IPS DF 4.7 (cell line): Measurements from ENCODE around the gene ZBTB48.
A peak's percentile ranks its signal among the peaks of the same experiment; 100 is the strongest.

Experiments
- DNase-seq: peaks from one replicate; pipeline ENCODE4 v3.0.0-alpha.2; 2013; ENCODE audit warnings: low spot score; ENCODE audit errors: extremely low read depth

ZBTB48 gene

DNA sequence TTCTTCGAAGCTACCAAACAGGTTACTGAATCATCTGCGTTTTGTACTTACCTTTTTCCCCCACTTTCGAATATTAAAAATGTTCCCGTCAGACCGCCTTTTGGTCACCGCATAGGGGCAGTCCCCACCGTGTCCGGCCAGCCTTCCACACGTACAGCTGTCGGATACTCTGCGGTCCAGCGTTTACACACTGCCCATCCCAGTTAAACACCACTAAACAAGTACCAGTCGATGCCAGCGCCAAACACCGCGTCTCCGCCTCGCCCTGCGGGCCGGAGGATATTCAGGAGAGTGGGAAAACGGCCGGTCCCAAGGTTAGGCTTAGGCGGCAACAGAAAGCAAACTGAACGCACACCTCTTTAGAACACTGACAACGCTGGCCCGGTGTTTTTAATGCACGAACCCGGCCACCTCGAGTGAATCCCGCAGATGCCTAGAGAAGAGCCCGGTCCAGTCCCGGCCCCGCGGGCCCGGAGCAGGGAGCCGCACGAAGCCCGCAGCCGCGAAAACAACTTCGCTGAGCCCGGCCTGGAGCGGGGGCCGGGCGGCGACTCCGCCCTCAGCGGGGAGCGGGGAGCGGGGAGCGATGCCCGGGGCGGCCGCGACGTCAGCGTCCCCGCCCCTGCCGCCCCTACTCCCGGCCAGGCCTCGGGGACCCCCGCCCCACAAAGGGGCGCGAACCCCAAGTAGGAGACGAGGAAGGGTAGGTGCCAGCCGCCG lies 33.0 kb downstream of the ZBTB48 start:
- no peak for DNase-seq

DNA sequence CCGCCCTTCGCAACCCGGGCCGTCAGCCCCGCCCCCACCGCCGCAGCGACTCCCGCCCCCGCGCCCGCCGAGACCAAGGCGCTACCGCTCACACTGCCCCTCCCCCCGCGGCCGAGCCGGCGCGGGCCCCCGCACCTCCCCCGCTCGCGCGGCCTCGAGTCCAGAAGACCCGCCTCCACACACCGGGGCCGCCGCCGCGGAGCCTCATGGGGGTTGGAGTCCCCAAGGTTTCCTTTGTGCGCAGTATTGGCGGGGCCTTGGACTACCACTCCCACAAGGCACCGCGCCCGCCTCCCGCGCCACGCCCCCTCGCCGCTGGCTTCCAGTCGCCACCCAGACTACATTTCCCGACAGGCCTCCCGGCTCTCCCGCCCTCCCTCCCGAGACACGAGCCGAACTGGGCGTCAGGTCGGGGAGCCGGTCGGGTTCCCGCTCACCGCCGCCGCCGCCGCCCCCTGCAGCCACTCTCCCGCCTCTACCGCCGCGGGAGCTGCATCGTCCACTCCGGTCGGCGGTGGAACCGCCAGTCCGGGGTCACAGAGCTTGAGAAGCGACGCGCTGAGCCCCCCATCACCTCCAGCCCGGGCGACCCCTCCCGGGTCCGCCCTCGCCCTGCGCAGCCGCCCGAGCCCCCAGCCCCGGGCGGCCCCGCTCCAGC lies 33.7 kb downstream of the ZBTB48 start, which contains the start of gene PHF13:
Gene PHF13 (plus strand): TSS at position 371 of the 658 bp plus-strand sequence. CDS start 336 bp downstream, outside the sequence.
- DNase-seq, result peak; percentile 86

DNA sequence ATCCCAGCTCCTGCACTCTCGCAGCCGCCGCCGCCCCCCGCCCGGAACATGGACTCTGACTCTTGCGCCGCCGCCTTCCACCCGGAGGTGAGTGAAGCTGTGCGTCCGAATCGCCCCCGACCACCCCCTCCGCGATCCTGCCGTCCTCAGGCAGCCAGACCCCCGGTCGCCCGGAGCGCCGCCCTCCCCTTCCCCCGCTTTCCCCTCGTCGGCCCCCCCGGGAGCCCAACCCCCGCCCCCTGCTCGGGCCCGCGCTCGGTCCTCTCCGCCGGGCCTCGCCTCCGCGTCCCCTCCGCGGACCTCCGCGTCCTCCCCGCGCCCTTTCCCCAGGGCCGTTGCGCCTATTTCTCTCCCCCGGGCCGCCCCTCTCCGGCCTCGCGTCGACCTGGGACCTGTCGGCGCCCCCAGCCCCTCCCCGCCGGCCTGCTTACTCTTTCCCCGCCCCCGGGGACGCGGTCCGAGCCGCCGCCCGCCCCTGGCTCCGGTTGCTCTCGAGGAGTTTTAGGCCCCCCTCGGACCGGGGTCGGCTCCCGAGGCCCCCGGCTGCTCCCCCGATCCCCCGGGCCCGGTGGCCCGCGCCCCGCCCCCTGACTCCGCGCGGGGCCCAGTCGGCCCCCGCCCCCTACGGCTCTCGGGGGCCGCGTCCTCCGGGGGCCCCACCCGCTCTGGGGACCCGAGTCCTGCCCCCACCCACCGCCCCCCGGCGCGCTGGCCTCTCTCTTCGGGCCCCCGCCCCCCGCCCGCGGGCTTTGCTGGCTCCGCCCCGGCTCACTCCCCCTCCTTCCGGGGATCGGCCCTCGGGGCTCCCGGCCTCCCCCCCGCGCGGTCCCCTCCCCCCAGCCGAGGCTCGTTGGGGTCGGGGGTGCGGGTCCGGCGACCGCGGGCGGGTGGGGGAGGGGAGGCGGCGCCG lies 34.5 kb downstream of the ZBTB48 start:
- no peak for DNase-seq

DNA sequence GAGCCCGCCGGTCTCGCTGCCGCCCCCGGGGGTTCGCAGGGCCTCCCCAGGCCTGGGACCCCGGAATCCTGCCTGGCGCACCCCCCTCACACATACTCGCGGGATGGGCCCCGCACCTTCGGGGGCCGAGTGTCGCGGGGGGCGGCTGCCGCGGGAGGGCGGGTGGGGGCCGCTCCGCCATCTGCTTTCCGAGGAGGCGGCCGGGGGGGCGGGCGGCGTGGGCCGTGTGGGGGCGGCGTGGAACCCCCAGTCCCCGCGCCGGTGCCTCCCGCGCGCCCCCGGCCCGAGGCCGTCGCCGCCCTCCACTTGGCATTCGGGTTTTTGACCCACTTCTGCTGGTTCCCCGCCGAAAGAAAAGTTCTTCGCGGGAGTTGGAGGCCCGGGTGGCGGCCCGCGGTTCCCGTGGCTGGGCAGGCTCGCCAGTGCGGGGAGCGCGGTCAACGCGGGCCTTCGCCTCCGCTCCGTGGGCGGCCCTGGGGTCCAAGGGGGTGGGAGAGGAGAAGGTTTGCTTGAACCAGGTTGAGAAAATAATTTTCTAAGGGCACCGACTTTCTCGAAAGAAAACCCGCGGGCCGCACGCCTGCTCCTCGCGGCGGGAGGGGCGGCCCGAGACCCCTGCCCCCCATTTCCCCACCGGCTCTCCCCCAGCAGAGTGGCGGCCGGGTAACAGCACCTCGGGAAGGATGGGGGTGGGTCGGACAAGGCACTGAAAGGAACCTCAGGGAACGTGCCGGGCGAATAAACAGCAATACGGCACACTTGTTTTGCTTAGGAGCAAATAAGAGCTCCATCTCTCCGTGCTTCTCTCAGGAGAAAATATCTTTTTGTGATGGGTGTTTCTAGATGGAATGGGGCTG lies 35.4 kb downstream of the ZBTB48 start:
- DNase-seq, result no peak

DNA sequence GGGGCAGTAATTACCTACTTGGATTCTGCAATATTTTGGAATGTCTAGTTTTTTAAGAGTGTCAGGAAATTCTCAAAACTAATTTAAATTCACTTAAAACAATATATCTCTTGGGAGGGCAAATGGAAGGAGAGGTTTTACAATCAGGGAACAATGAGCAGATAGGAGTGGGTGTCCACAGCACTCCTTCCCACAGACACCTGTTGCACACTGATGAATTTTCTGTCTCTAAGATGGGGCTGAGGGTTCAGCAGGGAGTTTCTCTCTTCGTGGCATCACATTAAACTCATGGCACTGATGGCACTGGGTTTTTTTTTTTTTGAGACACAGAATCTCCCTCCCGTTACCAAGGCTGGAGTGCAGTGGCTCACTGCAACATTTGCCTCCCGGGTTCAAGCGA lies 39.3 kb downstream of the ZBTB48 start:
- DNase-seq, result no peak

DNA sequence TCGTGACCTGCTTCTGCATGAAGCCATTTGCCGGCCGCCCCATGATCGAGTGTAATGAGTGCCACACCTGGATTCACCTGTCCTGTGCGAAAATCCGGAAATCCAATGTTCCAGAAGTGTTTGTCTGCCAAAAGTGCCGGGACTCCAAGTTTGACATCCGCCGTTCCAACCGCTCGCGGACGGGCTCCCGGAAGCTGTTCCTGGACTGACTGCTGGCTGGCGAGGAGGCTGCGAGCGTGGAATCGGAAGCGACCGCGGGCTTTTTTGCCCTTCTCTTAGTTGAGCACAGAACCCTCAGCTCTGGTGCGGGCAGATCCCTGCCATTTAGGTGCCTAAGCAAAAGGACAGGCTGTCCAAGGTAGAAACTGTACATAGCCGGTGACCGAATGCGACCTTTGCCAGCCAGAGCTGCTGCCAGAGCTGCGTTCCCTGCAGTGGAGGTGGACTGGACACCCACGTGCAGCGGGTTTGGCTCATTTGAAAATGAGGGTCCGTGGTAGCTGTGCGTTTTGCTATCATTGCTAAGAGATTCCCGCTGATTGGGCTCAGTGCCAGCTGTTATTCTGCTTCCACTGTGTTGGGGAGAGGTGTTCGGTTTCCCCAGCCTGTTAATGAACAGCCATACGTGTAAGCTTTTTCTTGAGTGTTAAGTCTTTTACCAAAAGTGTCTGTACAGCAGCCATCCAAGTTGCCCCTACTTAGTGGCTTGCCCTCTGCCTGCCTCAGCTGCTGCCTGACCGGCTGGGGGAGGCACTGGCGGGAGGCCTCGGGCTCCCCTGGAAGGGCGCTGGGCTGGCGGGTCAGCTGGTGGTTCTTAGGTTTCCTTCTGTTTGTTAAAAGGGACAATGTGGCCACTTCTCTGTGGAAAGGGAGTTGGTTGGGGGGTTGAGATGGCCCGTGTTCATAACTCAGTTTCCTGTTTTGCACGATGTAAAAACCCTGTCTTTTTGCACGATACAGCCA lies 41.9 kb downstream of the ZBTB48 start:
- no peak for DNase-seq

DNA sequence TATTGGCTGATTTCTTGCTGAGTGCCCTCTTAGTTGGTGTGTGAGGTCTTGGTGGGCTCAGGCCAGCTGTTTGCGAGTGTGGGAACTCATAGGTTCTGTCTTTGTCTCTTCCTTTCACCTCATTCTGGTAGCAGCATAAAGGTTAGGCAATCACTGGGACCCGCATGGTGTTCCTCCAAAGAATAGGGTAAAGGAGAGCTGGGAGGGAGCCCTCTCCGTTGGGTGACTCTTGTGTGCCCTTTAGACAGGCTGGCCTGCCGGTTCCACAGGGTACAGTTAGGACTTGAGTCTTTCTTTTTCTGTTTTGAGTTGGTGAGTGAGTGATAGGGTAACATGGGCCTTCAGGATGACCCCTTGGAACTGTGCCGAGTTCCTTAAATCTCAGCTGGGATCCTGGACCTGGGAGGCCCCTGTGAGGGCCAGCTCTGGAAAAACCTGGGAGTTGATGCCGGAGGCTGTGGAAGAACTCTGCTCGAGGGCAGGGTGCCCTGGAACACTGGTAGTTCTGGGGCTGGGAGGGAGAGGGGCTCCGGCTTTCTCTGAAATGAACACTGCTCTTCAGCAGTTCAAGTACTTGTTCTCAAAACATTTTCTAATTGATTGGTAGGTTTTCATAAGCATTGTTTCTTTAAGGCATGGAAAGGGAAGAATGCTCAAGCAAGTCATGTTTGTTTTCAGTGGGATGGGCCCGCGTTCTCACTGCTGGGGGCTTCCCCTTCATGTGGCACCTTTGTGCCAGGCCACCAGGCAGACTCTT lies 42.8 kb downstream of the ZBTB48 start:
- DNase-seq, result no peak

DNA sequence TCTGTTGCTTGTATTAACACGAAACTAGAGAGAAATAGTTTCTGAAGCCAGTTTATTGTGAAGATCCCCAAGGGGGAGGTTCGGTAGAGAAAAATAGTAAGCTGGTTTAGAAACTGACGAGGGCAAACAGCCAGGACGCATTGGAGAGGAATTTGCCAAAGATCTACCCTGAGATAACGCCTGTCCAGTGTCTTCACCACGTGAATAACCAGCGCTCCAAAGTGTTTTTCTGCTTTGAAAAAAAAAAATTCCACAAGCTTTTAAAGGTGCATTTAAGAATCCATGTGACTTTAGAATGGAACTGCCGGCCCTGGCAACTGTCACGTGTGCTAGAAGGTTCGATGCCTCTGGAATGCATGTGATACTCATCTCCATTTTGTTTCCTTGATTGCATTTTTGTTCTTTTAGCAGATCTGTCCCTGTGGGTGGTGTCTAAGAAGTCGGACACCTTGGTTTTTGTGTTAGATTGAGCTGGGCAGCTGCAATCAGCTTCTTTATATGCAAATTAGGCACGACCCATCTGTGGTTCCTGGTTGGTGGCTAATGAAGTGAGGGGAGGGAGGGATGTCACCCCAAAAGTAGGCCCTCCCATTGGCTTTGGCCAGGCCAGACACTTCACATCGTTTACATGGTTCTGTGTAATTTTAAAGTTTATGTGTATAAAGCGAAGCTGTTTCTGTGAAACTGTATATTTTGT lies 43.6 kb downstream of the ZBTB48 start:
- no peak for DNase-seq

DNA sequence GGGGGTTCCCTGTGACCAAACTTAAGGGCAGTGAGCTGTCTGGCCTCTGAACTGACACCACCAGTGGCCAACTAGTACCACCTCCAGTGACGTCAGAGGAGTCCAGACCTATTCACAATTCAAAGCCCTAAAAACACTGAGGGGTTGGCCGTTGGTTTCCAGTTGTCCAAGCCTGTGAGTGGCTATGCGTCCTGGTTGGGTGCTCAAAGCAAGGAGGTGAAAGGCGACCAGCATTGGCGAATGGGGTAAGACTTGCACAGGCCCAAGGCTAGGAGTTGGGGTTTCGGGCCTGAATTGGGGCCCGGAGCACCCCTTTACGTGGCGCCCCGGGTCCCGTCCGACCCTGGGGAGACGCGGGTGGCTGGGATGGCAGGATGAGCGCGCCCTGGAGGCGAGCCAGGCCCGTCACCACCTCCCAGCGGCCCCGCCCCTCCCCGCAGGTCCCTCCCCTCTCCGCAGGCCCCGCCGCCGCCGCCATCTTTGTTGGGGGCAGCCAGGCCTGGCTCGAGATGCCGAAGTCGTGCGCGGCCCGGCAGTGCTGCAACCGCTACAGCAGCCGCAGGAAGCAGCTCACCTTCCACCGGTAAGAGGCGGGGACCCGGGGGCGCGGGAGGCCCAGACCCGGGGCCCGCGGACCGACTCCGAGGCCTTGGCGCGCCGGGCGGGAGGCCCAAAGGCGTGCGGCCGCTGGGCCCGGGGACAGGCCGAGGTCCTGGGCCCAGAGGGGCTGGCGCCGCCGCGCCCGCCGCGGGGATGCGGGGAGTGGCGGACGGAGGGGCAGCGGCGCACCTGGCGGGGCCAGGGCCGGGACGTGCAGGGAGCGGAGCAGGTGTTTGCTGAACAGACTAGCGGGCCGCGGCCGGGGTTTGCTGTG lies 45.2 kb downstream of the ZBTB48 start, which contains the start of gene THAP3:
Gene THAP3 (plus strand): TSS at position 159 of the 874 bp plus-strand sequence. CDS start 351 bp downstream, at position 510.
- DNase-seq, result no peak

DNA sequence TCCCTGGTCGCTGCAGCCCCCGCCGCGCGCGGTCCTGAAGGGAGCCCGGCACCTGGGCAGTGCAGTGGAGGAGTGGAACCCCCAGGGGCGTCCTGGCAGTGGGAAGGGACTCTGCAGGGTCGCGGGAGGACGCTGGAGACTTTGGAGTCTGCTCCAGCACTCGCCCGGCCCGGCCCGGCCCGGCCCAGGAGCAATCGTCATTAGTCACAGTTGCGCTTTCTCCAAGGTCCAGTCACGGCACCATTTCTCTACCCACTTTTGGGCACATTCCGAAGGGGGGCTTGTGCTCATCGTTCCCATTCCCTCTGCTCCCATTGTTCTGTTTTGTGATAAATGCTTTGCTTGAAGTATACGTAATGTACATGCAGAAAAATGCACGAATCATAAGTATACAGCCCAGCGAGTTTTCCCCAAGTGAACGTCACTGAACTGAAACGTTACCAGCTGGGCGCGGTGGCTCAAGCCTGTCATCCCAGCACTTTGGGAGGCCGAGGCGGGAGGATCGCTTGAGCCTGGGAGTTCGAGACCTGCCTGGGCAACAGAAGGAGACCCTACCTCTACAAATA lies 45.9 kb downstream of the ZBTB48 start:
- DNase-seq, result no peak

DNA sequence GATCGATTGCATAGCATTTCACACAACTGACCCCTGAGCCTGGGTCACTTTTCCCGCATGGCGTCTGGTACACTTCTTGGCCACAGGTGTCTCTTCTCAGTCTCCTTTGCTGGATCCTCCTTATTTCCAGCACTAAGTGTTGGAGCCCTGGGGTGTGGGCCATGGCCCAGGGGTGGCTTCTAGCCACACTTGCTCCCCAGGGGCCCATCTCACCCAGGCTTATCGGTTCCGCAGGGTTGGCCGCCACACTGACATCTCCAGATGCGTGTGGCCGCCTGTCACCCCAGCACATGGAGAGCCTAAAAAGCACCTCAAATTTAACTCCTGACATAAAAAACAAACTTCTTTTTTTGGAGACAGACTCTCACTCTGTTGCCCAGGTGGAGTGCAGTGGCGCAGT lies 47.2 kb downstream of the ZBTB48 start:
- DNase-seq, result no peak

DNA sequence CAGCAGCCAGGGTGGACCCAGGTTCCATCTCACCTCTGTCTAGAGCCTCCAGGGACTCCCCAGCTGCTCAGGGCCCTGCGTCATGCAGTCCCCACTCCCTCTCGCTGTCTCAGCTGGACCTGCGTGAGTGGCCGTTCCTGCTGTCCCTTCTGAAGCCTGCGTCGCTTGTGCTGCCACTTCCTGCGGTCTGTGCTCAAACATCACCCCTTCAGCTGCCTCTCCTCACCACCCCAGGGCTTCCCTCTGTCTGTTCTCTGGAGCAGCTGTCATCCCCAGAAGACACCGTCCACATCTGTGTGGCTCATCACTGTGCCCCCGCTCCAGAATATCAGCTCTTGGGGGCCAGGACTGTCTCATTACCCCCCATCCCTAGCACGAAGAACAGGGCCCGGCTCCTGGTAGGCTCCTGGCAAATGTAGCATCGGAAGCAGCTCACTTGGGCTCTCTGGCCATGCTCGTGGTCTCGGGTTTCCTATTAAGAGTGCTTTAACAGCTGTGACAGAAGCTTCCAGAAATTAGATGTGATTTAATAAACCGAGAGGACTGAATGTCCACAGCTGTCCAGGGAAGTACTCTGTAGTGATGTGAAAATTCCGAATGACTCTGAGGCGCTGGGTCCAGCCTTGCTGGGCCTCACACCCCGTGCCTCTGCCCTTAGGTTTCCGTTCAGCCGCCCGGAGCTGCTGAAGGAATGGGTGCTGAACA lies 48.2 kb downstream of the ZBTB48 start:
- DNase-seq, result no peak

DNA sequence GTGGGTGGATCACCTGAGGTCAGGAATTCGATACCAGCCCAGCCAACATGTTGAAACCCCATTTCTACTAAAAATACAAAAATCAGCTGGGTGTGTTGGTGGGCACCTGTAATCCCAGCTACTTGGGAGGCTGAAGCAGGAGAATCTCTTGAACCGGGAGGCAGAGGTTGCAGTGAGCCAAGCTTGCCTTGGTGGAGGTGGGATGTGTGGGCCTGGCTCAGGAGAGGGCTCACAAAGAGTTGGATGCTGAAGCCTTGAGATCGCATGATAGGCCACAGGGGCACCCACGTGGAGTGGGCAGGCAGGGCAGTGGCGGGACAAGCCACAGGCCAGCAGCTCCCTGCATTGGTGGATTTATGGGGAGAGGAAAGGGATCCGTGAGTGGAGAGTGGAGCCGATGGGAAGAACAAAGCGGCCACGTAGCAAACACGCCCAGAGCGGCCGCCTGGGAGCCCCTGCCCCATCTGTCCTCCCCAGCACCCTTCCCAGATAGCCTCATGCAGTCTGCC lies 49.2 kb downstream of the ZBTB48 start:
- no peak for DNase-seq

DNA sequence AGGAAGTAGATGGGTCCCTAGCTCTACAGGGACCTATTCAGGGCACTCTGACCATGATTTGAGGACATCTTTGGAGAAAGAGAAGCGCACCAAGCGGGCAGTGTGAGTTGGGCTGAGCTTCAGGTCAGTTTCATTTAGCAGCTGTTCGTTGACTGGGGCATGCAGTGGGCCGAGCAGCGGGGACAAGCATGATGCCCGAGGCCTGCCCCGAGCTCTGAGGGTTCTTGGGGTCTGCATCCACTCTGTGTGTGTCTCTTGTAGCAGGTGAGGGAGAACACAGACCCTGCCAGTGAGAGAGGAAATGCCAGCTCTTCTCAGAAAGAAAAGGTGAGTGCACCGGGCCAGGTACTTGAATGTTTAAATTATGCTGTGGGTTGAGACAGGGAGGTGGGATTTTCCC lies 50.2 kb downstream of the ZBTB48 start:
- DNase-seq, result no peak

DNA sequence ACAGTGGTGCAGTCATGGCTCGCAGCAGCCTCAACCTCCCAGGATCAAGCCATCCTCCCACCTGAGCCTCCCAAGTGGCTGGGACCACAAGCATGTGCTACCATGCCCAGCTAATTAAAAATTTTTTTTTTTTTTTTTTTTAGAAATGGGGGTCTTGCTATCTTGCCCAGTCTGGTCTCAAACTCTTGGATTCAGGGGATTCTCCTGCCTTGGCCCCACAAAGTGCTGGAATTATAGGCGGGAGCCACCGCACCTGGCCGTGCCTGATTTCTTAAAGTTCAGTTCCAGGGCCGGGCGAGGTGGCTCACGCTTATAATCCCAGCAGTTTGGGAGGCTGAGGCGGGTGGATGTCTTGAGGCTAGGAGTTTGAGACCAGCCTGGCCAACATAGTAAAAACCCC lies 51.3 kb downstream of the ZBTB48 start:
- DNase-seq, result no peak
